Measurements from ENCODE around the gene KLHL10.

GRCh38 chr17:41844971-41845370, 7.3 kb downstream of the KLHL10 start:
- TF ChIP-seq POLR2A (IDR thresholded peaks at IDR 0.05) (no peak), CTCF (IDR thresholded peaks at IDR 0.05 in 8 of 11, conservative IDR thresholded peaks at IDR 0.05 in 3 of 11) (no peak), POLR2AphosphoS5 (IDR thresholded peaks at IDR 0.05) (no peak)
